Measurements from ENCODE around the gene SIPA1.

- no peak for TF ChIP-seq GATA2 (IDR thresholded peaks at IDR 0.05; ENCODE audit: low read depth, low read length)
- TF ChIP-seq GATA3 (IDR thresholded peaks at IDR 0.05; ENCODE audit: low read depth, low read length): no peak
Measured at GRCh38 chr11:65610404-65610803, 27.5 kb upstream of the SIPA1 start.
